IPS-11a (cell line): ENCODE measurements around the gene MUC6.
"Not testable (repeated sequence)": the region's sequence is repeated elsewhere in the genome, so short reads cannot be mapped to it uniquely, and the experiment has no call there.

Experiments
- H3K4me3 ChIP-seq: one replicate; pipeline ENCODE4 v1.5.1; 2013; ENCODE audit warnings: low read depth, low read length, control low read depth

The MUC6 gene

DNA sequence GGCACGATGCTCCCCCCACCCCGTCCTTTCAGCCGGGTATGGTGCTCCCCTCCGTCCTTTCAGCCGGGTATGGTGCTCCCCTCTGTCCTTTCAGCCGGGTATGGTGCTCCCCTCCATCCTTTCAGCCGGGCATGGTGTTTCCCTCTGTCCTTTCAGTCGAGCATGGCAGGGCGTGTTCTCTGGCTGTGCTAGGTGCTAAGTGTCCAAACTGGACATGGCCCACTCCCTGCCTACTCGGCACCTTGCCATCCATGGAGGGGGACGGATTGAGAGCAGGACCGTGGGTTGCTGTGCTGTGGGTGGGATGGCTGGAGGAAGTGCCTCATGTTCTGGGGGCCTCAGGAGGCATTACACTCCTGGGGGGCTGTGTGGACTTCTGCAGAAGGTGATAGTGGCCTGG is 45.5 kb downstream of the MUC6 start:
- H3K4me3 ChIP-seq = no peak overlapping the region

DNA sequence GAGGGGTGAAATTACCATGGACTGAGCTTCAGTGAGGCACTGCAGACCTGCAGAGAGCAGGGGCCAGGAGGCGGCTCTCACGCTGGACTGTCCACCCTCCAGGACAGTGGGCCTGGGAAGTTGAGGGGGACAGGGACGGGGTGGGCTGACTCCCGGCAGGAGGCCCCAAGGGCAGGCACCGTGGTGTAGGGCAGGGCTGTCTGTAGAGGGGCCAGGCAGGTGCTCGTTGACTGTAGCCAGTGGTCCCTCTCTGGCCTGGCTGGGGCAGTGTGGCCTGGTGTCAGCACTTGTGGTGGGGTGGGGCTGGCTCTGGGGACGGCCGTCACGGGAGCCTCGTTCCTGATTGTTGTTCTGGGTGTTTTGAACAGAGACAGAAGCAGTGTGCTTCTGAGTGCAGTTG is 46.4 kb downstream of the MUC6 start:
- H3K4me3 ChIP-seq = no peak overlapping the region

GRCh38 chr11:987671-988070 is 48.8 kb downstream of the MUC6 start:
- no peak overlapping the region for H3K4me3 ChIP-seq

DNA sequence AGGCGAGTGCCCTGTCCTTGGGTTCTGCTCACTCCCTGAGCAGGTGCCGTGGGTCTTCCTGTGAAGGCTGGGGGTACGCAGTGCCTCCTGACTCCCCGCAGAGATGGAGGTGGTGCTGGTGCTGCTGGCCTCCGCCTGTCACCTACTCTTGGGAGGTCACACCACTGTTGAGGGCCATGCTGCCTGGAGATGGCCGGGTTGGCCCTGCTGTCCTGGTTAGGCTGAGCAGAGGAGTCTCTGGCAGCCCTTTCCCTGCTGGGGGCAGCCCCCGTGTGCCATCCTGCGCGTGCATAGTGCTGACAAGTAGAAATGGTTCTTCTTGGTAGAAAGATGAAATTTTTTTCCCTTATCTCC is 49.6 kb downstream of the MUC6 start:
- no peak overlapping the region for H3K4me3 ChIP-seq

DNA sequence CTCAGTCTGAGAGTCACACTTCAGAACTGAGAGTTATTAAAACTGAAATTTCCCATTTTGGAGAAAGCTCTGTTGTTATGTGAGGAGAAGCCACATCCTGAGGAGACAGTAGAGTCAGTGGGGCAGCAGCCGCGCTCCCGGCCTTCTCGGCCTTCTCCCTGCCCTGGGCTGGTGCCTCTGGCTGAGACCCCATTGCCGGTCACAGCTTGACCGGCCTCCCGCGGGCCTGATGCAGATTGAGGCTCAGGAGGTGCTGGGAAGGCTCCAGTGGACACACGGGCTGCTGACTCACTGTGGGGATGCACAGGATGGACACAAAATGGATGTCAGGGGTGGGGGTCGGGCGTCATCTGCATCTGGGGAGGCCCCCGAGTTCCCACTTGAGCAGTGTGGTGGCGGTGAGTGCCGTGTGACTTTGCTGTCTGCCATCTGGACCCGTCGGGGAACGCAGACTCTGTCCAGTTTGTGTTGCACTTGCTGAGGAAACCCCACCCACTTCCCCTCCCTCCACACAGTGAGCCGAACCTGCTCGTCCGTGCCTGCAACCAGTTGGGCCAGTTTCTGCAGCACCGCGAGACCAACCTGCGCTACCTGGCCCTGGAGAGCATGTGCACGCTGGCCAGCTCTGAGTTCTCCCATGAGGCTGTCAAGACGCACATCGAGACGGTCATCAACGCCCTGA is 50.1 kb downstream of the MUC6 start:
- no peak overlapping the region for H3K4me3 ChIP-seq

DNA sequence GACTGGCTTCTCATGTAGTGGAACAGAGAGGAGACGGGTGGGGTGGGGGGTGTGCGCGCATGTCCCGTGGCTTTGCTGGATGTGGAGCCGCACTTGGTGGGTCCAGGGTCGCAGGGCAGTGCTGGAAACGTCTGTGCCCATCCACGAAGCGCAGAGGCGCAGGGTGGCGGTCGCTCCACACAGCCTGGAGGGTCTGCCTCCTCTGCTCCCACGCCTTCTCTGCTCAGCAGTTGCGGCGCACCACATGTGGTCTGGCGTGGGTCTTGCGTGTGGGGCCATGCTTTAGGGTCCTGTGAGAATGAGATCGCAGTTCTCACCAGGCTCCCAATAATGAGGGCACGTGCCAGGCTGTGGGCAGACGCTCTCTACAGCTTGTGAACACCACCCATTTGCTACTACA is 50.7 kb downstream of the MUC6 start:
- no peak overlapping the region for H3K4me3 ChIP-seq

- no peak overlapping the region for H3K4me3 ChIP-seq
Measured at GRCh38 chr11:985406-985805, 51.1 kb downstream of the MUC6 start.

DNA sequence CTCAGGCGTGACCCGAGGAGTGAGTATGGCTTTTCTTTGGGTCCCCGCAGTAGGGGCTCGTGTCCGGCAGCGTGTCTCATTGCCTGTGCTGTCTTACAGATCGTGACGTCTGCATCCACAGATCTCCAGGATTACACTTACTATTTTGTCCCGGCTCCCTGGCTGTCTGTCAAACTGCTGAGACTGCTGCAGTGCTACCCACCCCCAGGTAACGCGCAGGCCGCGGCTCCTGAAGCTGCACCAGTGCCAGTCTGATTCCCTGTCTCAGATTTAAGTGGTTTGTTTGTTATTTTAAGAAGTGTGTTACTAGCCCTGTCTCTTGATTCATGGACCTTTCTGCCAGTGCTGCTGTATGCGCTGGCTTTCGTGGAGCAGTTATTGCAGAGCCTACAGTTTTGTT is 52.0 kb downstream of the MUC6 start:
- no peak overlapping the region for H3K4me3 ChIP-seq

DNA sequence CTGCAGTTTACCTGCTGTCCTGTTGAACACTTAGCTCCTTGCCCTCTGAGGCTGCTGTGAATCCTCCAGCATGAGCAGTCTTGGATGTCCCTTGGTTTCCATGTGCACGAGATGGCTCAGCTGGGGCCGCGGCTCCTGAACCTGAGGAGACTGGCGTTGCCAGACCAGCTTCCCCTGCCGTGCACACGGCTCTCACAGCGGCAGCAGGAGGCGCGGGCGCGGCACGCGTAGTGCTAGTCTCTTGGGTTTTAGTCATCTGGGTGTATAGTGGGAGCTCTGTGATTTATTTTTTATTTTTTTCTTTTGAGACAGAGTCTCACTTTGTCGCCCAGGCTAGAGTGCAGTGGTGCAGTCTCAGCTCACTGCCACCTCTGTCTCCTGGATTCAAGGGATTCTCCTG is 54.8 kb downstream of the MUC6 start:
- no peak overlapping the region for H3K4me3 ChIP-seq

DNA sequence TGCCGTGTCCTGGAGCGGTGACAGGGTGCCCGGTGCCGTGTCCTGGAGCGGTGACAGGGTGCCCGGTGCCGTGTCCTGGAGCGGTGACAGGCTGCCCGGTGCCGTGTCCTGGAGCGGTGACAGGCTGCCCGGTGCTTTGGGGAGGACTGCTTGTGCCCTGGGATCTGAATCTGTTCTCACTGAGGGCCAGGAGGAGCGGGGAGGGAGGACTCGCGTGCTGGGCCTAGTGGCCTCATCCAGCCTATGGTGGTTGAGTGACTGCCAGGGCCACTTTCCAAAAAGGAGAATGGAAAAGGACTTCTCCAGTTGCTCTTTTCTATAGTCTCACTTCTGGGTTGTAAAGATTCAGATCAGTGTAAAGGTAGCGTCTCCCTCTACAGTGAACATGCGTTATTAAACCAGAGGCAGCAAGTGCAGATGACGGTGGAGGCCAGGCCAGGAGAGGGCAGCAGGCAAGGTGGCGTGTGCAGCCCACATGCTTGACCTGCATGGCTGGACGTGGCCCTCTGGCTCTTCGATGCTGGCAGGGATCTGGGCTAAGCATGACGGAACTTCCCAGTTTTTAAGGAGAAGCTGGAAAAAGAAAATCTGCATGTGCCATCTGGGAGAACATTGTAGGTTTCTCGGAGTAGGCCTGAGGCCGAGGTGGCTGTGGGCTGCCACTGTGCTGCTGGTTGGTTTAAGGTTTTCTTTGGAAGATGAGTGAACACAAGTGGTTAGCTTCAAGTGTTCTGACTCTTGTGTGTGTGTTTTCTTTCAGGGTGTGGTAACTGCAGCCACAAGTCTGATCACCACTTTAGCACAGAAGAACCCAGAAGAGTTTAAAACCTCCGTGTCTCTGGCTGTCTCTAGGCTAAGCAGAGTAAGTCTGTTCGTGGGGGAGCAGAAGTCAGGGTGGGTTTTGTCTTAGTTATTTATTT is 55.8 kb downstream of the MUC6 start:
- no peak overlapping the region for H3K4me3 ChIP-seq

GRCh38 chr11:978781-979180 is 57.7 kb downstream of the MUC6 start:
- H3K4me3 ChIP-seq = no peak overlapping the region

- H3K4me3 ChIP-seq = no peak overlapping the region
Measured at GRCh38 chr11:977830-978720, 58.4 kb downstream of the MUC6 start.

DNA sequence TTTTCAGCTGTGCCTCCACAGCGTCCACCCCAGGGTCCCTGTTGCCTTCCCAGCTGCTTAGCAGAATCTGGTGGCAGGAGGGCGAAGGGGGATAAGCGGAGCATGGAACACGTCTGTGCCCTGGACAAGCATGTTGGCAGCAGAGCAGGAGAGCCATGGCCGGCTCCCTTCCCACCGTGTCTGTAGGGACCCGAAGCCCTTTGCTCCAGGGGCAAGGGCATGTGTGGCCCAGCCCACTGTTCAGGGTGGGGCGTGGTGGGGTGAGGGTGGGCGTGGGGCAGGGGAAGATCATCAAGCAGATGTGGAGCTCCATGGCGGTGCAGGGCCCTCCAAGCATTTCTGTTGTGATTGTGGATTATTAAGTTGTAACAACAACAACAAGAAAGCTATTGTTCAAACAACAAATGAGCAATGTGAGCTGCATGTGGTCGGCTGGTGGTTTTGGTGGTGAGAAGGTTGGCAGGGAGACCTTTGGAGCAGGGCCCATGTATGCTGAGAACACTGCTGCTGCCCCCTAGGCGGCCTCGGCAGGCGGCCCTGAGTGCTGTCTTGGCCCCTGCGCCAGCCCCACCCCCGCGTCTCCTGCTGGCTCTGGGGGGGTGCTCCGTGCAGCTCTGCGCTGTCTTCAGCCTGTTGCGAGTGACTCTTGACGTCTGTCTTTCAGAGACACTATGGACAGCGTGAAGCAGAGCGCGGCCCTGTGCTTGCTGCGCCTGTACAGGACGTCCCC is 59.9 kb downstream of the MUC6 start:
- H3K4me3 ChIP-seq = no peak overlapping the region

DNA sequence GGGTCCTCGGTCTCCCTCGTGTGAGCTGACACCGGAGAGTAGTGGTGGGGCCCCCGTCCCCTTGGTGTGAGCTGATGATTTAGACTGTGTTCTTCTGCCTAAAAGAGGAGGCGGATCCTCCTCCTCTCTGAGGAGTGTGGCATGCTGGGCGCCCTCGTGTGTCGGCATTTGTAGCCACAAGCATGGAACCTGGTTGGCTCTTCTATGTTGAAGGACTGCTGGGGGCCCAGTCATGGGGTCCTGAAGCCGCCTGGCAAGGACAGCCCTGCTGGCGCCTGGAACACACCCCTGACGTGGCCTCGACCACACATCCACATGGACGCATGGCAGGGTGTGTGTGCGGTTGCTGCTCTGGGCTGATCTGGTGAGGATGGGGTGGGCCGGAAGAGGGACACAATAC is 60.7 kb downstream of the MUC6 start:
- no peak overlapping the region for H3K4me3 ChIP-seq

GRCh38 chr11:975376-975775 is 61.1 kb downstream of the MUC6 start:
- H3K4me3 ChIP-seq = not testable (repeated sequence)

GRCh38 chr11:973237-973636 is 63.3 kb downstream of the MUC6 start:
- H3K4me3 ChIP-seq = no peak overlapping the region

GRCh38 chr11:972523-973211 is 63.9 kb downstream of the MUC6 start:
- H3K4me3 ChIP-seq = no peak overlapping the region

DNA sequence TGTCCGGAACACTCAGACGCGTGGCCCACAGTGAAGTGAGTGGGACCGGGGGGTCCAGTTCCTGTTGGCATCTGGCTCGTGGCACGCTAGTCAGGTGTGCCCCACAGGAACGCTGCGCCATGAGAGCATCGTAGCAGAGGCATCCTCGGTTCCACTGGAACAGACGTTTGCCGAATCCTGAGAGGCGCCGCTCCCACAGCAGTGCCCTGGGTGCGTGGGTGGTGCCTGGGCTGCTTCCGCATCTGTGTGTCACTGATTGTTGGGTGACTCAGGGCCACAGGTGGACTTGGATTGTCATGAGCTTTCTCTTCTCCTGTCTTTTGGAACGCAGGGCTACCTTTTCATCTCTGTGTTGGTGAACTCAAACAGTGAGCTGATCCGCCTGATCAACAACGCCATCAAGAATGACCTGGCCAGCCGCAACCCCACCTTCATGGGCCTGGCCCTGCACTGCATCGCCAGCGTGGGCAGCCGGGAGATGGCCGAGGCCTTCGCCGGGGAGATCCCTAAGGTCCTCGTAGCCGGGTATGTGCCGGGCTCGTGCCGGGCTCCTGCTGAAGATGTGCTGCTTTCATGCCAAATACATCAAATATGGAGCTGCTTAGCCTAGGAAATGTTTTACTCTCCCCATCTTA is 64.7 kb downstream of the MUC6 start:
- no peak overlapping the region for H3K4me3 ChIP-seq

DNA sequence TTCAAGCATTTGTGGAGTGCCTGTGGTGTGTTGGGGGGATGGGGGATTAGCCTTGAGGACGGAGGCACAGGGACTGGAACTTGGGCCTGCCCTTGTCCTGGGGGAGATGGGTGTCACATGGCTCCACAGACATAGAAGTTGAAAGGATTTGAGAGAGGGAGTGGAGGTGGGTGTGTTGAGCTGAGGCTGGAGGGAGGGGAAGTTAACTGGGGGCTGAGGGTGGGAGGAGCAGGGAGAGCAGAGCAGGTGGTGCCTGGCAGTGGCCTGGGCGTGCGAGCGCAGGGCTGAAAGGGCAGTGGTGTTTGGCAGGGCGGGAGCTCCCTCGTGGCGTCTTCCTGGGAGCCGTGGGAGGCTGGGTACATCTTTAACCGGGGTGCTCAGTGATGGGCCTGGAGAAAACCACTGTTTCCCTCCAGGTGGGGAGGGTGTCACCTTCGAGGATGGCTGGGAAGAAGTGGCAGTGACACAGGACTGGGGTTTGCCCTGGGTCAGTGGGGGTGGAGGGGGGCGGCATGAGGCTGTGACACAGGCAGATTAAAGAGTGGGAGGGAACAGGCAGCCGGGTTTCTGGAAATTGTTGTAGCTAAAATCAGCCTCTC is 65.3 kb downstream of the MUC6 start:
- H3K4me3 ChIP-seq = no peak overlapping the region
